ENCODE results near the gene HNRNPC.
"Not testable (repeated sequence)": the region's sequence is repeated elsewhere in the genome, so short reads cannot be mapped to it uniquely, and the experiment has no call there.

HNRNPC gene

DNA sequence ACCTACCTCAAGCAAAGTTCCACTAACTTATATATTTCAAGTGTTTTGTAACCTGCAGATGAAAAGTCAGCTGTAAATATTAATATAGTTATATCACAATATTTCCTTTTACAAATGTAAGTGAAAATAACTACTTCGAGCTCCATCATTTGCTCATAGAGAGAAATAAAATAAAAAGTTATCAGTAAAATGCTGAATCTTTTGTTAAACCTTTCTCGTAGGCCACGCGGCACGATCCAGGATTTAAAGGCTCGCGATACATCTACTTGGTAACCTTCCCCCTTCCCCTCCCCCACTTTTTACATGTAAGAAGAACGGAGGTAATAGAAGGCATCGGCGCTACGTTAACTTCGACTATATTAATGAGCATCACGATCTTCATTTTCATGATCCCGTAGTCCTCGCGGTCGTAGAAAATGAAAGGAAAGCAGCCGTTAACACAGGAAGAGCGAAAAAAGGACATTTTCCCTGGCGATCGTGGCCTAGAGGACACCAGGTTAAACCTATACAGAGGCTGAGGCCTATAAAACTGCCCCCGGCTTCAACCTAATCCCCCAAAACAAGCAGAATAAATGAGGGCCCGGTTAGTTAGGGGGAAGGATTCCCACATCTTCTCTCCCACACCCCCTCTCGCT lies 508 bp downstream of the HNRNPC start:
- DNase-seq (ENCODE audit: low spot score): peak; percentile 55

DNA sequence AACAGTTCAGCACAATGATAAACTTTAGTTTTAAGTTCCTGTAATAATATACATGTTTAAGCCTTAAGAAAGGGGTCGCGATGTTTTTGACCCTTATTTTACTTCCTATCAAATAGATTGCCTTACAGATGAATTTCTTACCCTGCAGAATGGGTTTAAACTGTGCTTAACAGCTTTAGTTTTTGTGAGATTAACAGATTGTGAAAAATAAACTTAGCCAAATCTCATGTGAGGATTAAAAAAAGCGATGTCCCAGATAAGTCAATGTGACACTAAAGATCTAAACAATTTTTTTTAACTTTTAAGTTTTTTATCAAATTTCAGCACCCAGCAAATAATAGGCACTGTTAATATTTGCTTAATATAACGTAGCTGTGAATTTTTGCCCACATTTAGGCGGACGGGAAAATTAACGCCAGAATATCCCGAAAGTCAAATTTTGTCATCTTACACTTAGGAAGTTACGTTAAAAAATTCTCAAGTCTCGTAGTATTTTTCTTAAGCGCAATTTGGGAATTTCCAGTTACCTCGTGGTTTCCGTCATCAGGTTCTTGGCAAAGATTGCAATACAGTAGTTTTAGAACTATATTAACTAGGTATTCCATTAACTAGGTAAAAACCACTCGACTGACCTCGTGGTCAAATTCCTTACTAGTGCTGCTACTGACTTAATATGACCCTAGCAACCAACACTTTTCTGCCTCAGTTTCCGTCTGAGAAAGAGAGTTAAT lies 1.2 kb downstream of the HNRNPC start:
- no peak for DNase-seq (ENCODE audit: low spot score)

DNA sequence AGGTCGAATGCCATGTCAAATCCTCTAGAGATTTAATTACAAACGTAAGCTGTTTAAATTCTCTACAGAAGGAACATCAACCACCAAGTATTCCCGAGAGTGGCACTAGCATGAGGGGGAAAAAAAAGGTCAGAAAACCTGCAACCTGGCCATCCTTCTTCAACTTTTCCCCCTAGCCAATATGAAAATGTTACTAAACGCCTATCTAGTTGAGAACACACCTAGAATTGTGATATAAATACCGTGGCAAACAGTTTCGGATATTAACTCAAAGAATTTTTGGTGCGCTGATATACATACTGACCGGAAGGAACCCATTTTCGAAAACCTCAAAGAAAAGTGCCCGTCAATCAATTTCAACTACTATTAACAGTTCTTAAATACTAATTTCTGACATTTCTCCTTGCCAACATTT lies 1.8 kb downstream of the HNRNPC start:
- DNase-seq (ENCODE audit: low spot score): no peak

DNA sequence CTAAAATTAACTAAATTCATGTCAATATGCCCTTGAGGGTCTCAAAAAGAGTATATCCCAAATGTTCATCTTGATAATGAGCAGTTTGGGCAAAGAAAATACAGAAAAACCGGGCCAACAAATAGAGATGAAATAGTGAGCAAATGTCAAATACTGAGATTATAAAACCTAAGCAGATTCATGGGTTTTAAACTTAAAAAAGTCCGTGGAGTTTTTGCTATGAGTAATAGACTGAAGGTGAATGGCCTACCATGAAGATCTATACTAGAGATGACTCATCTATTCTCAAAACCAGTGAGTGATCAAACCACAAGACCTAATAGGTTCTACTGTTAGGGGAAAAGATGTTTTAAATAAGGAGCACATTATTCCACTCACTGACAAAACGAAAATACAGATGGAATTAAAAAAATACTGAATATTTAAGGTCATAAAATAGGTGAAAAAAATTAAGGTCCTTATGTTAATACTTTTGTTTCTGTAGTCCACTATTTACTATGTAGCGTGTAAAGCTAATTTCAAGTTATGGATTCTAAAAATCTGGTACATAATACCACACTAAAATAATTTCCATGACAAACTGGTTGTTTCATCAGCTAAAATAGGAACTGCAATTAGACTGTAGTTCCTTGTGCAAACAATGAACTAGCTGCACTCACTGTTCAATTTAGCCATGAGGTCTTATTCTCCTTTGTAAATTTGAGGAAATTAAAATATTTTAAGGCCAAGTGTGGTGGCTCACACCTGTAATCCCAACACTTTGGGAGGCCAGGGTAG lies 5.0 kb downstream of the HNRNPC start:
- DNase-seq (ENCODE audit: low spot score): peak; percentile 68

DNA sequence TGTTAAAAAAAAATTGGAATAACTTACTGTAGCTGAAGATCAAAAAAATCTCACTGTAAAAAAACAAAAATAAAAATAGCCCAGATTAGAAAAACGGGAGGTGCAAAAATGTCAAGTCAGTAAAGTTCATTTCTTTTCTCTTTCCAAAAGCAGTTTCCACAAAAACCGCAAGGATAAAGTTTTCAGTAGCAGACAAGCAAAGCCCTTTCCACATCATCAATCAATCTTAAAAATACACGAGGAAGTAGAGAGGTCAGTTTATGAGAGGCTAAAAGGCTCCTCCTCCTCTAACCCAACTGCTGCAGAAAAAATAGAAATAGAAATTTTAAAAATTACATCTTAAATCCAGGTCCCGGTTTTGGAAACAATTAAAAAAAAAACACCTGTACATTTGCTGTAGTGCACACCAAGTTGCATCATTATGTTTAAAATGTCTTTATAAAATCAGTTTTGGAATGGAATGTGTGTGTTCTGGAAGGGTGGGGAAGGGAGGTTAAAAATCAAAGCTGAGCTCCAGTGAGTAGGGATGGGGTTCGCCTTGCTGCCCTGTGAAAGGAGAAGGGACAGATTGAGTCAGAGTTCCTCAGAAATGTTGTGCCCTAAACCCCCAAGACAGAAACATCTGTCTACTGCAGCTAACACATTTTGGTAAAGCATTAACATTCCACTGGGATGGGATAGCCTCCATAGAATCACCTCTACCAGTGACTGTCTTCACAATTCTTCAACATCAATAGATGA lies 5.8 kb downstream of the HNRNPC start:
- no peak for DNase-seq (ENCODE audit: low spot score)

DNA sequence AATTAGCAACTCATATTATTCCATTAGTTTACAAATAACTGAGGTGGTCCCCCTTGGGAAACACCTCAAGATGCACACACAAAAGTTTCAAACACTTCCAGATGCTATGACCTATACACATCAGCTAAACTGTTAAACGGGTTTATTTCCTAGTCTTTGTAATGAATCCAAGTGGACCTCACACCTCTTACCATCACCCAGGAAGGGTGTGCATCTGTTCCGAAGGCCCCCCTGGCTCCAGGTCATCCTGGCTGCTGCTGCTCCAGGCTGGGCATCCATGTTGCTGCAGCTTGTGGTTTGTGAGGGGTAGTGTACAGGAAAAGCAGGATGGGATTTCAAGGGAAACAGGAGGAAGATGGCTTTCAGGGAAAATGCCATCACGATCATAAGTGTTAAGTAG lies 6.8 kb downstream of the HNRNPC start:
- DNase-seq (ENCODE audit: low spot score): no peak

DNA sequence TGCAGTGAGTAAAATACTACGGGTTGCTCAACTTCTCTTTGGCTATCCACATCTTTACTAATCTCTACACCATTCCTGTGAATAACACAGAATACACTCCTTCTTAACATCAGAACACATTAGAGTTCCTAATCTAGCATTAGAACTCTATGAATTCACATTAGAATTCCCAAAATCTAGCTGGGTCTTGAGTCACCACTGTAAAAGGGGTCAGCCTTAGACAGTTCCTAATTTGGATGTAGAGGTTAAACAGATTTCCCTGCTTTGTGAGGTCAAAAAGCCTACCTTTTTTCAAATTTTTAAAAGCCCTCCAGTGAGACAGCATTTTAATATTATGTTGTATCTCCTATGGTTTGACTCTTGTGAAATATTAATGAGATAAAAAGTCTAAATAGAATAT lies 7.4 kb downstream of the HNRNPC start:
- no peak for DNase-seq (ENCODE audit: low spot score)

DNA sequence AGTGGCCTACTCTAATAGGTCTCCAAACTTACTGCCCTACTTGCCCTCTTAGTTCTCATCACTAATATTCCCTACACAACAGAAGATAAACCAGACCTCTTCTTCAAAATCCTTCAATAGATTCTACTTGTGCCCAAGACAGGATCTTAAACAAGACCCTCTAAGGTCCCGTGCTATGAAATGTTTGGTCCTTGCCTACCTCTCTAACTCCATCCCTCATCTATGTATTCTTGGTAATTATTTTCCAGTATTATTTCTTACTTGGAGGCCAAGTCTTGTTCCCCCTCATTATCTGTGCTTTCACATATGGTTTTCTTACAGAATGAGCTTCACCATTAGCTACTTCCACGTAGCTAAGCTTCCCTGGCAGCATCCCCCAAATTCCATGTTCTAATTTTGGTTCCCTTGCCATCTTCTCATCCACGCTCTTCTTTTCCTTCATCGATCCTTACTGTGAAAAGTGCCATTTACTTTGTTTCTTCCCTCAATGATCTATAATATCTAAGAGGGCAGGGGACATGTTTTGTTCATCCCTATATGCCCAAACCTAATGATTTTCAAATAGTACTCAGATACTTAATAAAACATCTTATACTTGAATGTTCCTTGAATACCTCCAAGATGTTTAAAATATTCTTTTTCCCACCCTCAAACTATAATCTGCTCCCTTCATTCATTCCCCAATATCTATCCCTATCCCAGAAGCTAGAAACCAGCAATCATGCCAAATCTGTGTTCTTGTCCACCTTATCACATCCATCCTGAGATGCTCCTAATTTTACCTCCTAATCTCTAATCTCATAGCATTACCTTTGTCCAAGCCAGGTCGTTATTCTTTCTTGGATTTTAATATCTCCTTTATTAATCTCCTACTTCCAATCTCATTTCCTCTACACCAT lies 10.1 kb downstream of the HNRNPC start:
- no peak for DNase-seq (ENCODE audit: low spot score)

DNA sequence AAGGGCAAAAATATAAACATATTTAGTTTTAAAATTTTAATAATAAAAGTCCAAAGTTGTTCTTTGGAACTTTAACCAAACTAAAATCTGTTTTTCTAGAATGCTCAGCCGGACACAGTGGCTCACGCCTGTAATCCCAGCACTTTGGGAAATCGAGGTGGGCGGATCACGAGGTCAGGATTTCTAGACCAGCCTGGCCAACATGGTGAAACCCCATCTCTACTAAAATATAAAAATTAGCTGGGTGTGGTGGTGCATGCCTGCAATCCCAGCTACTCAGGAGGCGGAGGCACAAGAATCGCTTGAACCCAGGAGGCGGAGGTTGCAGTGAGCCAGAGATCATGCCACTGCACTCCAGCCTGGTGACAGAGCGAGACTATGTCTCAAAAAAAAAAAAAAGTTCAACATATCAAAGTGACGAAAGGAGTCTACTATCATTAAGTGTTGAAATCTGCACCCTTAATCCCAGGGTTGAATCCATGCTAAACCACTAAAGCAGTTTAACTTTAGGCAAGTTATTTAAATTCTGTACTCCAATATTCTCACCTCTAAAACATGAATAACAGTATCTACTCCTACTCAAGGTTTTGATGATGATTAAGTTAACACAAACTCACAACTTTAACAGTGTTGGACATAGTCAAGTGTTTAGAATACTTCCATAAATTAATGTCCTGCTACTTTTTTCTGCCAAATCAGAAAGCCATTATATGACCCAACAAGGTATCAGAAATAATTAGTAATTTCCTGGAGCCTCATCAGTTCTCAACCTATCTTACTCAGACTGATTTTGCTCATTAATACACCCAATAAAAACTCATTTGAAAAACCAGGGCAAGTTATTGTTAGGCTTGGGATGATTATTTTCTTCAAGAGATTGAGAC lies 11.0 kb downstream of the HNRNPC start:
- DNase-seq (ENCODE audit: low spot score): no peak

DNA sequence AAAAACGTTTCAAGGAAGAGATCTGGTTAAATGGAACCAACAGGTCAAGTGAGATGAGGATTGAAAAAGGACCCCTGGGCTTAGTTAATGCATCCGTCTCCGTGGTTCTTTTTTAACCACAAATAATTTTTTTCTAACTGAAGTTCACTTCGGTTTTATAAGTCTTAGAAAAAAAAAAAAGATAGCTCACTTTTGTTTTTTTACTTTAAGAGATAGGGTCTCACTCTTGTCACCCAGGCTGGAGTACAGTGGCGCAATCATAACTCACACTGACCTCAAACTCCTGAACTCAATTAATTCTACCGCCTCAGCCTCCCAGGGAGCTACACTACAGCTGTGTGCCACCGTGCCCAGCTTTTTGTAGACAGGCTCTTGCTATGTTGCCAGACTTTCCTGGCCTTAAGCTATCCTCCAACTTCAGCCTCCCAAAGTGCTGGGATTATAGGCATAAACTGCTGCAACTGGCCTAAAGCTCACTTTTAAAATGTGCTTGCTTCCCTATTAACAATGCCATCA lies 11.8 kb downstream of the HNRNPC start:
- no peak for DNase-seq (ENCODE audit: low spot score)

DNA sequence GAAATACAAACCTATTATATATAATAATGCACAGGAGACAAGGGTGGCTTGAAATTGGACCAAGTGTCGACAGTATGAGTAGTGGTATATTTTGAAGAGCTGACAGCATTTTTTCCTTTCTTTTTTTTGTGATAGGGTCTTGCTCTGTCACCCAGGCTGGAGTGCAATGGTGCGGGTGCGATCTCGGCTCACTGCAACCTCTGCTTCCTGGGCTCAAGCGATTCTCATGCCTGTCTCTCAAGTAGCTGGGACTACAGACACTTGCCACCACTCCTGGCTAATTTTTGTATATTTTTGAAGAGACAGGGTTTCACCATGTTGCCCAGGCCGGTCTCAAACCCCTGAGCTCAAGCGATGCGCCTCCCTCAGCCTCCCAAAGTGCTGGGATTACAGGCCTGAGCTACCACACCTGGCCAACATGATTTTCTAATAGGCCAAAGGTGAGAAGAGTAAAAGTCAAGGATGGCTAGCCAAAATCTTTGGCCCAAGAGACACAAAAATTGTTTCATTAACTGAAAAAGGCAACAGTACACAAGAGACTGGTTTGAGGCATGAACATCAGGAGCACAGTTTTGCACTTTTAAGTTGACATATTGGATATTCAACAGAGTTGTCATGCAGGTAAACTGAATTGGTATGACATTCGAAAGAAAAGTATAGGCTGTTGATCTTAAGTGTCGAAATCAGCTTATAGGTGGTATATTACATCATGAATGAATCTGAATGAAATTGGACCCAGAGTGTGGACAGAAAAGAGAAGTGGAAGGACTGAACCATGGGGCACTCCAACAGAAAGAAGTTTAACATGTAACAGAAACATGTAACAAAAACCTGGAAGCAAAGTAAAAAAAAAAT lies 12.5 kb downstream of the HNRNPC start:
- DNase-seq (ENCODE audit: low spot score): no peak

DNA sequence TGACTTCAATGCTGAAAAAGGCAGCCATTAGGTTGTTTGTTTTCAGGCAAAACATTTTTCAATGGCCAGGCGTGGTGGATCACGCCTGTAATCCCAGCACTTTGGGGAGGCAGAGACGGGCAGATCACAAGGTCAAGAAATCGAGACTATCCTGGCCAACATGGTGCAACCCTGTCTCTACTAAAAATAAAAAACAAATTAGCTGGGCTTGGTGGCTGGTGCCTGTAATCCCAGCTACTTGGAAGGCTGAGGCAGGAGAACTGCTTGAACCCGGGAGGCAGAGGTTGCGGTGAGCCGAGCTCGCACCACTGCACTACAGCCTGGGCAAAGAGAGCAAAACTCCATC lies 13.2 kb downstream of the HNRNPC start:
- not testable (repeated sequence) for DNase-seq (ENCODE audit: low spot score)

DNA sequence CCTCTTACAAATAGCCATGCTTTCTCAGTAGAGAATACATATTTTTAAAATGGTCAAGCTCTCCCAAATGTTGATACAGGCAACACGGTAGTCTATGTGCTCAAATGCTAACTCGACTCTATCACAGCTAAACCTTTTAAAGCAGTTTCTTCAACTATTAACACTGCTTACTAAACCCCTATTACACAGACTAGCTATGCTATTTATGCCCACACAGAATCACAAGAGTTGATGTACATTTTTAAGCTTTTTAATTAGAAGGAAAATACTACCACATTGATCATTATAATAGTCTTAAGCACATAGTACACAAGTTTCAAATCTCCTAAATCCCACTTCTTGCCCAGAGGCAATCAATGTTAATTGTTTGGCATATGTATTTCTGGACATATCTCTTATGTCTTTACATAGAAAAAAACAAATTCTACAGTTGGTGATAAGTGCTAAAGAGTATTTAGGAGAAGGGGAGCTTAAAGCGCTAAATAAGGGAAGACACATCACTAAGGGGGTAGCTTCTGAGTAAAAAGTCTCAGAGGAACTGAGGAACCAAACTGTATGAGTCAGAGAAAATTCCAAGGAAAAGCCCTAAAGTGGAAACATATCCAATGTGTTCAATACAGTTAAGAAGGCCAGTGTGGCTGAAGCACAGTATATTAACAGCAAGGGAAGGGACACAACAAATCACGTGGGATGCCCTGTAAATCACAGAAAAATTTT lies 13.7 kb downstream of the HNRNPC start:
- DNase-seq (ENCODE audit: low spot score): no peak

DNA sequence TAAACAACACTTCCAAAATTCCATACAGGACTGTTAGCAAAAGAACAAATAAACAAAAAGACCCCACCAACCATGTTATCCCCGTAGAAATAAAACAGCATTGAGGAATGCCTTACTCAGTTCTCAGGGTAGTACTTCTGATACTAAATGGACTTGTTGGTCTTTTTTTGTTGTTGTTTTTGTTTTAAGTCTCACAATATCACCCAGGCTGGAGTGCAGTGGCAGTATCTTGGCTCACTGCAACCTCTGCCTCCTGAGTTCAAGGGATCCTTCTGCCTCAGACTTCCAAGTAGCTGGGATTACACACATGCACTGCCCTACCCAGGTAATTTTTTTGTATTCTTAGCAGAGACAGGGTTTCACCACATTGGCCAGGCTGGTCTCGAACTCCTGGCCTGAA lies 17.1 kb downstream of the HNRNPC start:
- no peak for DNase-seq (ENCODE audit: low spot score)

DNA sequence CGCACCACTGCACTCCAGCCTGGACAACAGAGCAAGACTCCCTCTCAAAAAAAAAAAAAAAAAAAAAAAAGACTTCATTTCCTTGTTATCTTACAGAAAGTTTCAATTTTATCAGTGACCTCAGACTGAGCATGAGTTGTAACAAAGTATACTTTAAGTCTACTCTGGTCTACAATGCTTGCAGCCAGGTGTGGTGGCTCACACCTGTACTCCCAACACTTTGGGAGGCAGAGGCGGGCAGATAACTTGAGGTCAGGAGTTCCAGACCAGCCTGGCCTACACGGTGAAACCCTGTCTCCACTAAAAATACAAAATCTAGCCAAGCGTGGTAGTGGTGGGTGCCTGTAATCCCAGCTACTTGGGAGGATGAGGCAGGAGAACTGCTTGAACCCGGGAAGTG lies 18.0 kb downstream of the HNRNPC start:
- DNase-seq (ENCODE audit: low spot score): no peak

DNA sequence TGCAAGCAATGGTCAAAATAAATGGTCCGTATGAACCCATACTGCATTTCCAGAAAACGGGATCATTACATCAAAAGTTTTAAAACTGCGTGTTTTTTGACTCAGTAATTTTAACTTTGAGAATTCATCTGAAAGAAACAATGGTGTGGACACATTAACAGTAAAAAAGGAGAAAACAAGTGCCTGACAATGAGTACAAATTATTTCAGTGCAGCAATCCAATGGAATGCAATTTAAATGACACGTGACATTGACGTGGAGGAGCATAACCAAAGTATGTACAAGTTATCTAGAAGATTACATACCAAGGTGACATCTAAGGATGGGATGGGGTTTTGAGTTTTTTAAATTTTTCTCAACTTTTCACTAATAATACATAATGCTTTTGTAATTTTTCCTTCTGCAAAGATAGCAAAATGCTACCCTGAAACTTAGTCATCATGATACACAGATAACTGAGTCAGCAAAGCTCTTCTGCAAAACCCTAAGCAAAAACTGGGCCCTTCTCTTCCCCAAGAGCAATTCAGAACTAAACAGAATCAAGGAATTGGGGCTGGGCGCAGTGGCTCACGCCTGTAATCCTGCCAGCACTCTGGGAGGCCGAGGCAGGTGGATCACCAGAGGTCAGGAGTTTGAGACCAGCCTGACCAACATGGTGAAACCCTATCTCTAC lies 20.4 kb downstream of the HNRNPC start:
- no peak for DNase-seq (ENCODE audit: low spot score)

DNA sequence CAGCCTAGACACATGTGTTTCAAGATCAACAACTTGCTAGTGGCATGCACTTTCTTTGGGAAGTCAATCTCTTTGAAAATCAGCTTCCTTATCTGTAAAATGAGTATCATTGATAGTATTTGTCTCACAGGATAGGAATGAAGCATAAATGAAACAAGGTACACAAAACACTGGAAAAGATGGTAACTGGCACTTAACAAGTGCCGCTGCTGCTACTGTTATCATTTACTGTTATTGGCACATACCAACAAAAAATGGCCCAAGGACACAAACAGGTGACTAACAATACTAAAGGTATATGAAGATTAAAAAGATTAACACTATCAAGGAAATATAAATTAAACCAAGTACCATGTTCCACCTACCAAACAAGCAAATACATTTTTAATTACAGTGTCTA lies 20.9 kb downstream of the HNRNPC start:
- DNase-seq (ENCODE audit: low spot score): no peak

DNA sequence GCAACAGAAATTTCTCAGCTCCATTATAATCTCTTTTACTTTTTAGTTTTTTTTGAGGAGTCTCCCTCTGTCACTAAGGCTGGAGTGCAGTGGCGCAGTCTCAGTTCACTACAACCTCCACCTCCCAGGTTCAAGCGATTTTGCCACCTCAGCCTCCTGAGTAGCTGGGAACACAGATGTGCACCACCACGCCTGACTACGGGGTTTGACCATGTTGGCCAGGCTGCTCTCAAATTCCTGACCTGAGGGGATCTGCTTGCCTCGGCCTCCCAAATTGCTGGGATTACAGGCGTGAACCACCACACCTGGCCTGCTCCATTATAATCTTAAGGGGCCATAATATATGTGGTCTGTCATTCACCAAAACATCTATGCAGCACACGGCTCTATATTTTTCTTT lies 23.4 kb downstream of the HNRNPC start:
- DNase-seq (ENCODE audit: low spot score): no peak
